ENCODE measurements around the gene ACSM6.

GRCh38 chr10:95217476-95217875 is 23.4 kb downstream of the ACSM6 start:
- TF ChIP-seq PPARA (CRISPR knock-in tag; IDR thresholded peaks at IDR 0.05; ENCODE audit: borderline replicate concordance) (no peak), CSRNP3 (CRISPR knock-in tag; IDR thresholded peaks at IDR 0.05) (no peak), TCF4 (CRISPR knock-in tag; IDR thresholded peaks at IDR 0.05; ENCODE audit: borderline replicate concordance) (no peak), ZNF70 (CRISPR knock-in tag; IDR thresholded peaks at IDR 0.05) (no peak), ZFP3 (CRISPR knock-in tag; IDR thresholded peaks at IDR 0.05) (no peak), ZNF8 (CRISPR knock-in tag; IDR thresholded peaks at IDR 0.05) (no peak), ZNF565 (CRISPR knock-in tag; conservative IDR thresholded peaks at IDR 0.05; ENCODE audit: low read depth) (no peak)
- TF ChIP-seq, protein P1, sequence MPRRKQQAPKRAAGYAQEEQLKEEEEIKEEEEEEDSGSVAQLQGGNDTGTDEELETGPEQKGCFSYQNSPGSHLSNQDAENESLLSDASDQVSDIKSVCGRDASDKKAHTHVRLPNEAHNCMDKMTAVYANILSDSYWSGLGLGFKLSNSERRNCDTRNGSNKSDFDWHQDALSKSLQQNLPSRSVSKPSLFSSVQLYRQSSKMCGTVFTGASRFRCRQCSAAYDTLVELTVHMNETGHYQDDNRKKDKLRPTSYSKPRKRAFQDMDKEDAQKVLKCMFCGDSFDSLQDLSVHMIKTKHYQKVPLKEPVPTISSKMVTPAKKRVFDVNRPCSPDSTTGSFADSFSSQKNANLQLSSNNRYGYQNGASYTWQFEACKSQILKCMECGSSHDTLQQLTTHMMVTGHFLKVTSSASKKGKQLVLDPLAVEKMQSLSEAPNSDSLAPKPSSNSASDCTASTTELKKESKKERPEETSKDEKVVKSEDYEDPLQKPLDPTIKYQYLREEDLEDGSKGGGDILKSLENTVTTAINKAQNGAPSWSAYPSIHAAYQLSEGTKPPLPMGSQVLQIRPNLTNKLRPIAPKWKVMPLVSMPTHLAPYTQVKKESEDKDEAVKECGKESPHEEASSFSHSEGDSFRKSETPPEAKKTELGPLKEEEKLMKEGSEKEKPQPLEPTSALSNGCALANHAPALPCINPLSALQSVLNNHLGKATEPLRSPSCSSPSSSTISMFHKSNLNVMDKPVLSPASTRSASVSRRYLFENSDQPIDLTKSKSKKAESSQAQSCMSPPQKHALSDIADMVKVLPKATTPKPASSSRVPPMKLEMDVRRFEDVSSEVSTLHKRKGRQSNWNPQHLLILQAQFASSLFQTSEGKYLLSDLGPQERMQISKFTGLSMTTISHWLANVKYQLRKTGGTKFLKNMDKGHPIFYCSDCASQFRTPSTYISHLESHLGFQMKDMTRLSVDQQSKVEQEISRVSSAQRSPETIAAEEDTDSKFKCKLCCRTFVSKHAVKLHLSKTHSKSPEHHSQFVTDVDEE (CRISPR knock-in tag; IDR thresholded peaks at IDR 0.05), result no peak
